Activated T-helper 1 cell treated with anti-CD3 and anti-CD28 coated beads, Interleukin-12 subunit alpha, Interleukin-12 subunit beta, Interleukin-2, Interleukin-4 antibody, amounts not matched to agents 30 ng/mL and 10 ng/mL and 1 ng/mL, durations not matched to agents 14 hours and 24 hours and 36 hours (primary cell): Measurements from ENCODE around the gene ACR. TPM values are rescaled to one million over a fixed set of nuclear protein-coding genes. Genes with fewer than 3 reads are reported as not detected.

ENCODE experiments used
- DNase-seq: peaks from one replicate; pipeline ENCODE4 v3.0.0; 2021; ENCODE audit warnings: low spot score
- H3K27ac Mint-ChIP-seq: one replicate; pipeline ENCODE4 v1.8.0; 2021; ENCODE audit warnings: mild to moderate bottlenecking, mixed read lengths
- H3K27me3 Mint-ChIP-seq: one replicate; pipeline ENCODE4 v1.8.0; 2022; ENCODE audit warnings: mild to moderate bottlenecking, moderate library complexity, mixed read lengths; ENCODE audit not compliant: insufficient read depth
- H3K36me3 Mint-ChIP-seq: one replicate; pipeline ENCODE4 v1.8.0; 2021; ENCODE audit warnings: low read depth, mixed read lengths
- H3K4me1 Mint-ChIP-seq: one replicate; pipeline ENCODE4 v1.8.0; 2021; ENCODE audit warnings: low read depth, mixed read lengths
- H3K4me3 Mint-ChIP-seq: one replicate; pipeline ENCODE4 v1.8.0; 2021; ENCODE audit warnings: mild to moderate bottlenecking, moderate library complexity, mixed read lengths
- H3K9me3 Mint-ChIP-seq: one replicate; pipeline ENCODE4 v1.8.0; 2021; ENCODE audit warnings: mixed read lengths
- intact Hi-C: fragments of 100-400 bp; cut with micrococcal nuclease; formaldehyde crosslinking; loops from one replicate; pipeline ENCODE4 v1.15.1; 2024
- total RNA-seq: library from RNA; stranded (reverse); gene quantifications from 2 replicates; pipeline ENCODE4 v1.2.3, GENCODE V29; 2022

ACR gene
- total RNA-seq, 1 donor from 2014 or later: not detected

DNA sequence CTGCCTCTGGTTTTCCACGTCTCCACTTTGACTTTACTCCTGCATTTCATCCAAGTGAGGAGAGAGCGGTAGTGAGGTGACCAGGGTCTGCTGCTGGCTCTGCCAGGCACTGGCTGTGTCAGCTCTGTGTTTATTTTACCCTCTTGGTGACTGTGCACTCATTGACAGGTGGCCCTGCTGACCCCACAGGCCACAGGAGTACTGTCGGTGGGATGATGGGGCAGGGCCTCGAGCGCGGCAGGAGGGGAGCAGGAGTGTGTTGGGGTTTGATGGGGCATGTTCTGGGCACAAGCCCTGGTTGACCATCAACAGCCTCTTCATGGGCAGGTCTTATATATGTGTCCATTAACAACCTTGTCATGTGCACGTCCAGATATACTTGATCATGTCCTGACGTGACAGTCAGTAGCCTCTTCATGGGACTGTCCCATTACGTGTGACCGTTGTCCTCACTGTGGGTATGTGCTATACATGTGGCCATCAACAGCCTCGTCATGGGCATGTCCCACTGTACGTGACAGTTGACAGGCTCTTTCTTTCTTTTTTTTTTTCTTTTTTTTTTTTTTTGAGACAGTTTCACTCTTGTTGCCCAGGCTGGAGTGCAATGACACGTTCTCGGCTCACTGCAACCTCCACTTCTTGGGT is 31.4 kb upstream of the ACR start:
- Mint-ChIP-seq H3K27me3 (no peaks in the 10 kb centered on the region), H3K4me1 (peaks cover 11% of the 10 kb centered on the region), H3K4me3 (no peak overlapping the region), H3K27ac (no peak overlapping the region), H3K9me3 (no peaks in the 10 kb centered on the region), H3K36me3 (no peaks in the 10 kb centered on the region)
- DNase-seq: no peak
- intact Hi-C loops: no loop called here

GRCh38 chr22:50708474-50708873 is 29.5 kb upstream of the ACR start:
- intact Hi-C loops: no loop called here
- Mint-ChIP-seq H3K27me3 (no peaks in the 10 kb centered on the region), H3K9me3 (no peaks in the 10 kb centered on the region), H3K4me1 (no peaks in the 10 kb centered on the region), H3K27ac (no peak overlapping the region), H3K4me3 (no peak overlapping the region), H3K36me3 (no peaks in the 10 kb centered on the region)
- DNase-seq: no peak

DNA sequence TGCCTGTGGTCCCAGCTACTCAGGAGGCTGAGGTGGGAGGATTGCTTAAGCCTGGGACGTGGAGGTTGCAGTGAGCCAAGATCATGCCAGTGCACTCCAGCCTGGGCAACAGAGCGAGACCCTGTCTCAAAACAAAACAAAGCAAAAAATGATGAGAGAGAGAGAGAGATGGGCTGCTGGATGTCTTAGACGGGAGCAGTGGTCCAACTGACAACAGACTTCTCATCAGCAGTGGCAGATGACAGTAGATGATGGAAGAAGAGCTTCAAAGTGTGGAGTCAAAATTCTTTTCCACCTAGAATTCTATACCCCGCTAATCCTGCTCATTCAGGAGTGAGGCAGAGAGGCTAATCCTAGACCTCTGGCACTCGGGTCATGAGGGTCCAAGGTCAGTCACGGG is 29.0 kb upstream of the ACR start:
- DNase-seq: no peak
- intact Hi-C loops: no loop called here
- Mint-ChIP-seq H3K9me3 (no peaks in the 10 kb centered on the region), H3K36me3 (no peaks in the 10 kb centered on the region), H3K27me3 (no peaks in the 10 kb centered on the region), H3K4me3 (no peak overlapping the region), H3K4me1 (no peaks in the 10 kb centered on the region), H3K27ac (no peak overlapping the region)

DNA sequence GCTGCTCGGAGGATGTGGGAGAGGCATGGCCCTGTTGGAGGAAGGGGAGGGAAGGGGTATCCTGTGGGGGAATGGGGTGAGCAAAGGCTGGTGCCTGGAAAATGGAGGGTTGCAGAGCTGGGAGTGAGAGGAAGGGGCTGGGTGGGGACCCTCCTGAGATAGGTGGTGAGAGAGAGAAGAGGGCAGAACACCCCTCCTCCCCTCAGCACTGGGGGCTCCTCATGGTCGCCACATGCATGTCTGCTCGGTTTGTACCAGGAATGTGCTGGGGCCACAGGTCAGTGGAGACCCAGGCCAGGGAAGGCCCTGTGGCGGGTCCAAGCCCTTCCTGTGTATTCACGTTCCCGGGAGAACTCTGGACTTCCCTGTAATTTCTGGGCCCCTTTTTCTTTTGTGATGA is 27.8 kb upstream of the ACR start:
- Mint-ChIP-seq H3K27me3 (no peaks in the 10 kb centered on the region), H3K9me3 (no peaks in the 10 kb centered on the region), H3K4me1 (no peaks in the 10 kb centered on the region), H3K36me3 (no peaks in the 10 kb centered on the region), H3K27ac (no peak overlapping the region), H3K4me3 (no peak overlapping the region)
- intact Hi-C loops: no loop called here
- no peak for DNase-seq

DNA sequence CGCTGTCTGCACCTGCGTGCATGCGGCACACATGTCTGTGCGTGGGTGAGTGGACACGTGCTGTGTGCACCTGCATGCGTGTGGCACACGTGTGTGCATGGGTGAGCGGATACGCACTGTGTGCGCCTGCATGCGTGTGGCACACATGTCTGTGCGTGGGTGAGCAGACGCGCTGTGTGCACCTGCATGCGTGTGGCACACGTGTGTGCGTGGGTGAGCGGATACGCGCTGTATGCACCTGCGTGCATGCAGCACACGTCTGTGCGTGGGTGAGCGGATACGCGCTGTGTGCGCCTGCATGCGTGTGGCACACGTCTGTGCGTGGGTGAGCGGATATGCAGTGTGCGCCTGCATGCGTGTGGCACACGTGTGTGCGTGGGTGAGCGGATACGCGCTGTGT is 27.1 kb upstream of the ACR start:
- no peaks in the 10 kb centered on the region for H3K9me3 Mint-ChIP-seq
- intact Hi-C loops: no loop called here
- DNase-seq: no peak
- no peak overlapping the region for H3K4me3 Mint-ChIP-seq
- no peaks in the 10 kb centered on the region for H3K36me3 Mint-ChIP-seq
- no peaks in the 10 kb centered on the region for H3K4me1 Mint-ChIP-seq
- H3K27me3 Mint-ChIP-seq: no peaks in the 10 kb centered on the region
- H3K27ac Mint-ChIP-seq: no peak overlapping the region

DNA sequence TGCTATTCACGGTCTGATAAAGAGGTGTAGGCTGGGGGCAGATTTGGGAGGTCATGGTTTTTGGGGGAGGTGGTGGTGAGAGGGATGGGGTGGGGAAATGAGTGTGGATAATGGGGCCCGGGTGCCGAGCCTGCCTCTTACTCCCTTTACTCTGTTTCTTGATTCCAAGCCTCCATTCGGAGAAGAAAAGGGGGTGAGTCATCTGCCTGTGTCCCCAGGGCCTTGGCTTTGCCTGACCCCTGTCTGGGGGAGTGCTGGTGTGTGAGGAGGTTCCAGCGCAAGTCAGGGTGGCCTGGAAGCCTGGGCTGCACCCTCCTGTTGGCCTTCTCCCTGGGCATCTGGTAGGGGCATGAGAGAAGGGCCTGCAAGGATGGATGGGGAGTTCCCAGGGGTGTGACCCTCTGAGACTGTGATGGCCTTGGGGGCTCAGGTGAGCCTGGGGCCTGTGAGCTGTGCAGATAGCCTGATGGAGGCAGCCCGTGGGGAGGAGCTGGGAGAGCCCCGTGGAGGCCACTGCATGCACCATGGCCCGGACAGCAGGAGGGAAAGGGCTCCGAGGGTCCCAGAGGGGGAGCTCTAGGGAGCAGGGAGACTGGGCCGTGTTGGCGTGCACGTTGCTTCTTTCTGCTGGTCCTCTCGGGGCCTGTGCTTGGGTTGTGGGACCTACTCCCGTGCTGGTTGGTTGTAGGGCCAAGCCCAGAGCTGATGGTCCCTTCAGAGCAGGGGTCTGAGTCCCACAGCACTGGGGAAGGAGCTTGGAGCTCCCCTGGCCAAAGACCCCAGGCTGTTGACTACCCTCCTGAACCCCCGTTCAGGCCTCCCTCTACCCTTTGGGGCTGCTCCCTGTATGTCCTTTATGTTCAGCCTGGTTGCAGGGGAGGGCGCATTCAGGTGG is 26.3 kb upstream of the ACR start:
- Mint-ChIP-seq H3K27ac (no peak overlapping the region), H3K4me1 (no peaks in the 10 kb centered on the region), H3K36me3 (no peaks in the 10 kb centered on the region), H3K27me3 (no peaks in the 10 kb centered on the region), H3K4me3 (no peak overlapping the region), H3K9me3 (no peaks in the 10 kb centered on the region)
- intact Hi-C loops: no loop called here
- DNase-seq: no peak

DNA sequence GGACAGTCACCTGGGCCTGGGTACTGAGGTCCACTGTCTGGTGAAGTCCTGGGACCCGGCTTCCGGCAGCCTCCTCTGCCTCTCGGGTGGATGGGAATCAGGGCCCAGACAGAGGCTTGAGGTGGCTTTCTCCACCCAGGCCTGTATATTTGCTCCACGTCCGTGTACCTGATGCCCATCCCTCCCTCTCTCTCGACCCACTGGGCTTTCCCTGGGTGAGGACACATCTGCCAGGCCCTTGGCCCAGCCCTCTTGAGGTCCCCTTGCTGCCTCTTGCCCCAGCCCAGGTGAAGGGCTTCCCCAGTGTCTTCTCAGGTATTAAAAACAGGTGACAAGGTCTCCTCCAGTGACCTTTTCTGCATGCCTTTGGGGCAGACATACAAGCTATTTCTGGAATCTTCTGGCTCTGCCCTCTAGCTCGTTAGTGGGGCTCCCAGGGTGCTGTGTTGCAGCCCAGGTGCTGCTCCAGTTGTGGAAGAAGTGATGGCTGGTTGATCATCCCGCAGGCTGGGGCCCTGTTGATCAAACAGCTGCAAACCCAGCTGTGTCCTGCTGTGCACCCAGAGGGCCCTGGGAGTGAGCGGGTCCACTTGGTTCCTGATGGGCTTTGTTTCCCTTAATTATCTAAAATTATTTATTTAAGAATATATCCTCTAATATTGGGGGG is 25.5 kb upstream of the ACR start:
- H3K27ac Mint-ChIP-seq: no peak overlapping the region
- intact Hi-C loops: no loop called here
- no peak for DNase-seq

GRCh38 chr22:50713008-50713385 is 25.0 kb upstream of the ACR start:
- H3K9me3 Mint-ChIP-seq: no peaks in the 10 kb centered on the region
- no peaks in the 10 kb centered on the region for H3K36me3 Mint-ChIP-seq
- no peak for DNase-seq
- H3K27ac Mint-ChIP-seq: no peak overlapping the region
- no peak overlapping the region for H3K4me3 Mint-ChIP-seq
- H3K27me3 Mint-ChIP-seq: no peaks in the 10 kb centered on the region
- H3K4me1 Mint-ChIP-seq: no peaks in the 10 kb centered on the region
- intact Hi-C loops: no loop called here

More for the DNA sequence above, 25.5 kb upstream of the ACR start:
- H3K27me3 Mint-ChIP-seq: no peaks in the 10 kb centered on the region
- H3K4me3 Mint-ChIP-seq: no peak overlapping the region
- no peaks in the 10 kb centered on the region for H3K9me3 Mint-ChIP-seq
- H3K36me3 Mint-ChIP-seq: no peaks in the 10 kb centered on the region
- no peaks in the 10 kb centered on the region for H3K4me1 Mint-ChIP-seq

DNA sequence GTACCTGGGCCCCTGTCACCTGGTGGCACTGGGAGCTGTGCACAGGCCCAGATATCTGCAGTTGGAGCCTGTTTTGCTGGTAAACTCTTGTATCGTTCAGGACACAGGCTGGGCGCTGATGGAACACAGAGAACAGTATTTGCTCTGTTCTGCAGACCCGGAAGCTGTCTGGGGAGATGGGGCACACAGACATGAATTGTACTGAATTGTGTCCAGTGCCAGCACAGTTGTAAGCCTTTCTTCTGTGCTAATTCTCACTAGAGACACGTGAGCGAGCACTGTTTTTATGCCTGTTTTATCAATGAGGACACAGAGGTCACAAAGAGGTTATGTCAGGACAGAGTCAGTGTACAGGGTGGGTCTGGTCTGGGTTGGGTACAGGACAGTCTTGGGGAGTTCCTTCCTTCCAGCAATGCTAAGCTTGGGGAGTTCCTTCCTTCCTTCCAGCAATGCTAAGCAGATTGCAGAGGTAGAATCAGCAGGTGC is 24.4 kb upstream of the ACR start:
- Mint-ChIP-seq H3K4me1 (no peaks in the 10 kb centered on the region), H3K36me3 (no peaks in the 10 kb centered on the region), H3K9me3 (no peaks in the 10 kb centered on the region), H3K4me3 (no peak overlapping the region), H3K27ac (no peak overlapping the region), H3K27me3 (no peaks in the 10 kb centered on the region)
- intact Hi-C loops: no loop called here
- no peak for DNase-seq

- no peak overlapping the region for H3K27ac Mint-ChIP-seq
- no peaks in the 10 kb centered on the region for H3K9me3 Mint-ChIP-seq
- no peaks in the 10 kb centered on the region for H3K36me3 Mint-ChIP-seq
- no peaks in the 10 kb centered on the region for H3K27me3 Mint-ChIP-seq
- H3K4me3 Mint-ChIP-seq: no peak overlapping the region
- H3K4me1 Mint-ChIP-seq: no peaks in the 10 kb centered on the region
- intact Hi-C loops: no loop called here
- DNase-seq: no peak
Observed at GRCh38 chr22:50714150-50714549, 23.9 kb upstream of the ACR start.

- no peaks in the 10 kb centered on the region for H3K27me3 Mint-ChIP-seq
- no peaks in the 10 kb centered on the region for H3K9me3 Mint-ChIP-seq
- intact Hi-C loops: no loop called here
- no peaks in the 10 kb centered on the region for H3K36me3 Mint-ChIP-seq
- no peaks in the 10 kb centered on the region for H3K4me1 Mint-ChIP-seq
- no peak for DNase-seq
- H3K27ac Mint-ChIP-seq: no peak overlapping the region
- no peak overlapping the region for H3K4me3 Mint-ChIP-seq
Observed at GRCh38 chr22:50714631-50715179, 23.3 kb upstream of the ACR start.

GRCh38 chr22:50715250-50715649 is 22.8 kb upstream of the ACR start:
- no peak for DNase-seq
- H3K9me3 Mint-ChIP-seq: no peaks in the 10 kb centered on the region
- intact Hi-C loops: no loop called here
- no peaks in the 10 kb centered on the region for H3K4me1 Mint-ChIP-seq
- no peaks in the 10 kb centered on the region for H3K36me3 Mint-ChIP-seq
- H3K27ac Mint-ChIP-seq: no peak overlapping the region
- no peak overlapping the region for H3K4me3 Mint-ChIP-seq
- no peaks in the 10 kb centered on the region for H3K27me3 Mint-ChIP-seq

DNA sequence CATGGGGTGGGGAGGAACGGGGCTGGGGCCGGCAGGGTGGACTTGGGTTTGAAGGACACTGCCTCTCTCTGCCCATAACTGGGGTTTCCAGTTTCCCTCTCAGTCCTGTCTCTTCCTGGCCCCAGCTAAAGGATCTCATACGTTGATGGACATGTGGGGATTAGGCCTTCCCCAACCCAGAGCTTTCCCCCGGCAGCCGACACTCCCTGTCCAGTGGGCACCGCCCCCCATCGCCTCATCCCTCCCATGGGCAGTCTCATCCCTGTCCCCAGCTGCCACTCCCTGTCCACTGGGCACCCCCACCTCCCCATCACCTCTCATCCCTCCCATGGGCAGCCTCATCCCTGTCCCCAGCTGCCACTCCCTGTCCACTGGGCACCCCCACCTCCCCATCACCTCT is 22.2 kb upstream of the ACR start:
- Mint-ChIP-seq H3K36me3 (no peaks in the 10 kb centered on the region), H3K4me1 (no peaks in the 10 kb centered on the region), H3K27ac (no peak overlapping the region), H3K4me3 (no peak overlapping the region), H3K9me3 (no peaks in the 10 kb centered on the region), H3K27me3 (no peaks in the 10 kb centered on the region)
- intact Hi-C loops: no loop called here
- no peak for DNase-seq
